Retinal pigment epithelial cell (primary cell): Measurements from ENCODE around the gene SPATS2L.

Source experiments
- DNase-seq: peaks from one replicate; pipeline ENCODE4 v3.0.0-alpha.2; 2010; ENCODE audit warnings: low read depth
- H3K4me3 ChIP-seq: 2 replicates; pipeline ENCODE4 v1.5.1; 2011; ENCODE audit warnings: mild to moderate bottlenecking, low read length, control low read depth, moderate library complexity
- CTCF ChIP-seq: conservative IDR thresholded peaks from 2 replicates; pipeline ENCODE4 v1.5.1; 2011; ENCODE audit warnings: low read depth, low read length, control low read depth, inconsistent platforms

SPATS2L gene

GRCh38 chr2:200411831-200412230, 105.3 kb downstream of the SPATS2L start:
- H3K4me3 ChIP-seq = no peak overlapping the region
- no peak for TF ChIP-seq CTCF
- no peak for DNase-seq

GRCh38 chr2:200414367-200414766, 107.9 kb downstream of the SPATS2L start:
- no peak for DNase-seq
- no peak overlapping the region for H3K4me3 ChIP-seq
- TF ChIP-seq CTCF = no peak

GRCh38 chr2:200415455-200415854, 109.0 kb downstream of the SPATS2L start:
- no peak for DNase-seq
- H3K4me3 ChIP-seq = no peak overlapping the region
- no peak for TF ChIP-seq CTCF

- DNase-seq = no peak
- TF ChIP-seq CTCF = no peak
- H3K4me3 ChIP-seq = no peak overlapping the region
Measured at GRCh38 chr2:200416878-200417277, 110.4 kb downstream of the SPATS2L start.

GRCh38 chr2:200417366-200417765, 110.9 kb downstream of the SPATS2L start:
- no peak overlapping the region for H3K4me3 ChIP-seq
- TF ChIP-seq CTCF = no peak
- no peak for DNase-seq

GRCh38 chr2:200418399-200418798, 111.9 kb downstream of the SPATS2L start:
- no peak overlapping the region for H3K4me3 ChIP-seq
- DNase-seq = no peak
- no peak for TF ChIP-seq CTCF

GRCh38 chr2:200419325-200419724, 112.8 kb downstream of the SPATS2L start:
- no peak for DNase-seq
- H3K4me3 ChIP-seq = no peak overlapping the region
- TF ChIP-seq CTCF = no peak
